Pancreas (tissue), 10 donors: ENCODE data around the gene DRD4. TPM values are rescaled to one million over a fixed set of nuclear protein-coding genes. Genes with fewer than 3 reads are reported as not detected.

Experiments
- ATAC-seq, 4 donors: fragments of 200-7000 bp; cut with Tn5 transposase; one replicate each; pipeline versions ENCODE4 v1.8.0 to v1.9.1; 2020; ENCODE audit warnings: mild to moderate bottlenecking in 4 of 4, moderate library complexity in 4 of 4
- DNase-seq, 6 donors: peaks; one replicate each; pipeline ENCODE4 v3.0.0-alpha.2; 2020
- FAIRE-seq: peaks from 2 replicates; lab custom pipeline; 2012; peaks lifted over from hg19 to GRCh38; lab: Jason Lieb, UNC
- H3K27ac ChIP-seq, 4 donors: fragments of 200-600 bp; sonication (generic); 1 replicate in 3 of 4; 2 replicates in 1 of 4; pipeline versions ENCODE4 v1.5.0 to v1.8.0; 2020
- H3K27me3 ChIP-seq, 4 donors: fragments of 200-600 bp; one replicate each; pipeline ENCODE4 v1.8.0; 2021
- H3K36me3 ChIP-seq, 3 donors: fragments of 200-600 bp; sonication (generic) in 1 of 3; one replicate each; pipeline versions ENCODE4 v1.5.0 to v1.8.0; 2020 to 2021
- H3K4me1 ChIP-seq, 3 donors: fragments of 200-600 bp; one replicate each; pipeline ENCODE4 v1.8.0; 2021
- H3K4me3 ChIP-seq, 4 donors: fragments of 200-600 bp; sonication (generic) in 2 of 4; one replicate each; pipeline versions ENCODE4 v1.5.0 to v1.8.0; 2020 to 2021
- H3K9me3 ChIP-seq, 4 donors: fragments of 200-600 bp; one replicate each; pipeline ENCODE4 v1.8.0; 2021
- WGBS, 2 donors: extraction: QIAGEN DNeasy Blood & Tissue Kit; methylation state at CpG; one replicate each; pipeline ENCODE4 v1.1.7; 2013; 5-methylcytosine and 5-hydroxymethylcytosine counted together
- intact Hi-C, 3 donors: fragments of 100-400 bp; cut with DNase I; formaldehyde crosslinking; loops; one replicate each; pipeline versions ENCODE4 v1.11.1 to v1.14.2; 2022
- polyA plus RNA-seq, 2 donors: library from polyadenylated mRNA; stranded (reverse); fragments of 200-250 nt; gene quantifications; one replicate each; pipeline ENCODE4 v1.2.3, GENCODE V29; 2013
- total RNA-seq, 6 donors: library from RNA; stranded (reverse); fragmentation: NEBNext Ultra II Directional in 4 of 6; extraction: Animal tissue kit (Norgen Biotek cat#: 25700) in 4 of 6; gene quantifications; one replicate each; pipeline versions ENCODE4 v1.2.1 to v1.2.4, GENCODE V29; 2021 to 2023
- TF ChIP-seq, protein P1 (sequence below), 4 donors: fragments of 200-600 bp; sonication (generic) in 3 of 4; IDR thresholded peaks; one replicate each; pipeline versions ENCODE4 v1.5.0 to v1.8.0; 2021; ENCODE audit warnings: antibody characterized with exemption in 4 of 4
- donor health status: healthy with polysubstance abuse.
- donor health status: DM: no; HTN: no; CAD: no; lungs with moderate emphysema.
- donor health status: DM: no; HTN: no; CAD: no.
- donor health status: control.
- donor health status: control.
- donor health status: Bipolar disorder and iron deficiency.
- donor health status: DM: yes; HTN: yes; CAD: no.
- donor health status: DM: no; HTN: no; CAD: no.
- donor health status: DM: no; HTN: no; CAD: no.
- donor health status: DM: yes; HTN: yes; CAD: no.

DRD4 gene
- total and polyA plus RNA-seq, 8 donors = 0.28 to 2.4 (median 0.79) TPM

DNA sequence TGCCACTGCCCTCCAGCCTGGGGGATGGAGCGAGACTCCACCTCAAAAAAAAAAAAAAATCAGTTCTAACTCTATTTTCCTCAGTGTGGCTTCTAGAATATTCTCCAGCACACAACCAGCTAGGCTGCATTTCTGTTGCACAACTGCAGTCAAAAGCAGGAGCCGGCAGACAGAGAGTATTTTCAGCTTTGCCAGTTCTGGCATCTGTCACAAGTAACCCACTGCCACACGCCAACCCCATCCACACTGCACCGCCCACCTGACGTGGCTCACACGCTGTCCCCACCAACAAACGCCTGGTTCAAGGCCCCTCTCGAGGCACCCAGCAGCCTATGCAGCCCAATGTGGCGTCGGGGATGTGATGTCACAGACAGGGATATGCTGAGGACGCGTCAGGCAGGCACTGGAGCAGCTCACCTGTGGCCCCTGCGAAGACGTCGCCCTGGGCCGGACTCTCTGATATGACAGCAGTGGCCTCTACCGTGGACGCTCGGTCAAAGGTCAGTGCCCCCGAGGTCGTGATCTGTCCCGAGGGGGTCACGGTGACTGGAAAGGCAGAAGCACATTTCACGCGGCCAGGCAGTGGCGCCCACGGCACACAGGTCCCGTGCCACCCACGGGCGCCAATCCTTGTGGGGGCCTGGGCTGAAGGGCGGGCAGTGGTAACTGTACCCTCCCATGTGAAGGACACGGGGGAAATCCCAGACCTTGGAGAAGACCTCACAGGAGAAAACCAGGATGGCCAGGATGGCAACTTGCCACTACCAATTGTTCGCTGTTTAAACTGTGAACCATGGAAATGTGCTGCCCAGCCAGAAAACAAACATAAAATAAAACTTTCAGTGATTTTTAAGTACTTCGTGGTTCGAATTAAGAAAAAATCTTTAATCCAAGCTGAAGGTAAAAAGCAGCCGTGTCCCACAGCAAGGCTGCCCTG, 42.5 kb downstream of the DRD4 start:
- 91 to 92% methylated on average over 36 of the region's 36 CpGs for WGBS, 2 donors
- DNase-seq (no peak), FAIRE-seq (no peak), ATAC-seq (no peak)
- Histone ChIP-seq H3K4me1 (no peaks in the 10 kb centered on the region), H3K27ac (no peak overlapping the region), H3K27me3 (no peaks in the 10 kb centered on the region), H3K36me3 (peaks cover 0 to 13% (median 0%) of the 10 kb centered on the region in 3 donors), H3K9me3 (no peaks in the 10 kb centered on the region), H3K4me3 (no peak overlapping the region)
- TF ChIP-seq, protein P1, sequence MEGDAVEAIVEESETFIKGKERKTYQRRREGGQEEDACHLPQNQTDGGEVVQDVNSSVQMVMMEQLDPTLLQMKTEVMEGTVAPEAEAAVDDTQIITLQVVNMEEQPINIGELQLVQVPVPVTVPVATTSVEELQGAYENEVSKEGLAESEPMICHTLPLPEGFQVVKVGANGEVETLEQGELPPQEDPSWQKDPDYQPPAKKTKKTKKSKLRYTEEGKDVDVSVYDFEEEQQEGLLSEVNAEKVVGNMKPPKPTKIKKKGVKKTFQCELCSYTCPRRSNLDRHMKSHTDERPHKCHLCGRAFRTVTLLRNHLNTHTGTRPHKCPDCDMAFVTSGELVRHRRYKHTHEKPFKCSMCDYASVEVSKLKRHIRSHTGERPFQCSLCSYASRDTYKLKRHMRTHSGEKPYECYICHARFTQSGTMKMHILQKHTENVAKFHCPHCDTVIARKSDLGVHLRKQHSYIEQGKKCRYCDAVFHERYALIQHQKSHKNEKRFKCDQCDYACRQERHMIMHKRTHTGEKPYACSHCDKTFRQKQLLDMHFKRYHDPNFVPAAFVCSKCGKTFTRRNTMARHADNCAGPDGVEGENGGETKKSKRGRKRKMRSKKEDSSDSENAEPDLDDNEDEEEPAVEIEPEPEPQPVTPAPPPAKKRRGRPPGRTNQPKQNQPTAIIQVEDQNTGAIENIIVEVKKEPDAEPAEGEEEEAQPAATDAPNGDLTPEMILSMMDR (IDR thresholded peaks at IDR 0.05) = no peak
- intact Hi-C loops = no loop called here

DNA sequence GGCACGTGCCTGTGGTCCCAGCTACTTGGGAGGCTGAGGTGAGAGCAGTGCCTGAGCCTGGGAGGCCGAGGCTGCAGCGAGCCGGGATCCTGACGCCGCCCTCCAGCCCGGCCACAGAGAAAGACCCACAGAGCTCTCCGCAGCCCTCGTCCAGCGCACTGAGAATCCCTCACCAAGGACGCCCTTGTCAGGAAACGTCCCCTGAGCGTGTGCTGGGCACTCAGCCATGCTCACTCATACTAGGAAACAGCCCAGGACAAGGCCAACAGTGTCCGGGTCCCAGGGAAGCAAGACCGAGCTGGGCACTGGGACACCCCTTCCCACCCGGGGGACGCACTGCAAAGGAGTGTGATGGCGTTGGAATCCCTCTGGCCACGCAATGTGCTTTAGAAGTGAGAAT, 43.4 kb downstream of the DRD4 start:
- Histone ChIP-seq H3K4me3 (no peak overlapping the region), H3K27me3 (no peaks in the 10 kb centered on the region), H3K9me3 (no peaks in the 10 kb centered on the region), H3K4me1 (no peaks in the 10 kb centered on the region), H3K27ac (no peak overlapping the region), H3K36me3 (peaks cover 0 to 22% (median 0%) of the 10 kb centered on the region in 3 donors)
- ATAC-seq = no peak
- FAIRE-seq = no peak
- TF ChIP-seq, protein P1 (IDR thresholded peaks at IDR 0.05) = no peak
- intact Hi-C loops = no loop called here
- no peak for DNase-seq
- WGBS, 2 donors = 90 to 92% methylated on average over 19 of the region's 19 CpGs

DNA sequence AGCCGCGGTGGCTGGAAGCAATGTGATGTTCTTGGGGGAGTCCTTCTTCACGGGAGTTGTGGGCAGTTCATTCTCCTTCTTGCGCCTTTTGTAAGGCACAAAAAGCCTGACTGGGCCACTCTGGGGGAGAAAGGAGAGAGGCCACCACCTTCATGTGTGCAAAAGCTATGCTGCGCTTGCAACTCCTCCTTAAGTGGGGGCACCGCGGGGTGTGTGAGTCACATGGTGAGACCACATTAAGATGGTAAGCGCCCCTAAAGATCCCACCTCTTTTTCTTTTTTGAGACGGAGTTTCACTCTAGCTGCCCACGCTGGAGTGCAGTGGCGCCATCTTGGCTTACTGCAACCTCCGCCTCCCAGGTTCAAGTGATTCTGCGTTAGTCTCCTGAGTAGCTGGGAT, 43.9 kb downstream of the DRD4 start:
- intact Hi-C loops = no loop called here
- DNase-seq = no peak
- Histone ChIP-seq H3K4me3 (no peak overlapping the region), H3K36me3 (peaks cover 0 to 25% (median 0%) of the 10 kb centered on the region in 3 donors), H3K4me1 (no peaks in the 10 kb centered on the region), H3K27me3 (no peaks in the 10 kb centered on the region), H3K9me3 (no peaks in the 10 kb centered on the region), H3K27ac (no peak overlapping the region)
- no peak for ATAC-seq
- WGBS, 2 donors = 94 to 95% methylated on average over 13 of the region's 13 CpGs
- TF ChIP-seq, protein P1 (IDR thresholded peaks at IDR 0.05) = no peak
- FAIRE-seq = no peak

DNA sequence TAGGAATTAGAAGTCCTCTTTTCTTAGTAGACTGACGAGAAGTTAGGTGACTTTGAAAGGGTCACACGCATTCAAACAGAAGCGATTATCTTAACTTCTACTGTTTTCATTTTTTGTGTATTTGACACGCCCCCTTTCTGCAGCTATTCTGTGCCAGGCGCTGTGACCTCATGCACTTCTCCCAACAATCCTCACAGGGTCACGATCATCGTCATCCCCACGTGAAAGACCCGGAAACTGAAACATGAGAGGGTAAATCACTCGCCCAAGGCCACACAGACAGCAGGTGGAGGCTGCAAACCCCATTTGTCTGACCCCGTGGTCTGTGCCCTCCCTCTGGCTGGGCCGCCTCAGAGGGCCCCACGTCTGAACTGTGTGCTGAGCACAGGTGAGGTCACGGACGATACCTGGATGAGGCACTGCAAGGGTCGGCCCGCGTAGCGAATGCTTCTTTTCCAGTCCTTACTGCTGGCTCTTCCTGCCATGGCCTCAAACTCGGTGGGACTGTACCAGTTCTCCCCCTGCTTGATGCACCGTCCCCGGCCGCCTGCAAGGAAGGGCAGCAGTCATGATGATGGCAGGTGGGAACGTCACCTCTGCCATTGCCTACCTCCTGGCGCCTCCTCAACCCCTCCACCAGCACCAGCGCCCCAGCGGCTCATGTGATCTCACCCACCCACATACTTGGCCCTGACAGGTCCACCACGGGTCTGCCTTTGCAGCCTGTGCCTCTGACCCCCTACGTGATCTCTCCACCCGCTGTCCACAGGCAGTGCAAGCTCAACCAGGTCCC, 49.6 kb downstream of the DRD4 start:
- Histone ChIP-seq H3K27me3 (no peaks in the 10 kb centered on the region), H3K4me3 (no peak overlapping the region), H3K36me3 (peaks cover 0 to 33% (median 0%) of the 10 kb centered on the region in 3 donors), H3K27ac (no peak overlapping the region), H3K9me3 (no peaks in the 10 kb centered on the region), H3K4me1 (no peaks in the 10 kb centered on the region)
- DNase-seq (no peak), FAIRE-seq (no peak), ATAC-seq (no peak)
- TF ChIP-seq, protein P1 (IDR thresholded peaks at IDR 0.05) = no peak
- 91 to 92% methylated on average over 30 of the region's 30 CpGs for WGBS, 2 donors
- intact Hi-C loops = no loop called here
